HepG2 (cell line): ENCODE data around the gene KRTAP5-6. TPM values are rescaled to one million over a fixed set of nuclear protein-coding genes. Genes with fewer than 3 reads are reported as not detected.

ENCODE experiments used
- ATAC-seq: fragments of 200-7000 bp; cut with Tn5 transposase; 3 replicates; pipeline ENCODE4 v1.9.1; 2020; ENCODE audit warnings: mild to moderate bottlenecking, moderate library complexity
- BruUV-seq: library from RNA; stranded (reverse); fragments of 400-500 nt; replicated peaks from 2 replicates; lab custom pipeline; 2021; lab: Mats Ljungman, UMichigan
- CTCF ChIA-PET: fragments of 300-600 bp; formaldehyde crosslinking; extraction: SDS; loops from one replicate; lab custom pipeline; 2021; ENCODE audit warnings: low total read pairs, inconsistent platforms, low intra/inter-chr PET ratio; lab: Yijun Ruan, JAX
- POLR2A ChIA-PET: fragments of 350-600 bp; sonication (Branson Sonifier 250); formaldehyde crosslinking; loops from one replicate; lab custom pipeline; 2020; ENCODE audit warnings: antibody characterized with exemption, inconsistent platforms; lab: Yijun Ruan, JAX
- DNase-seq: peaks from one replicate; pipeline ENCODE4 v3.0.0-alpha.2; 2015; ENCODE audit warnings: low spot score
- FAIRE-seq: peaks from 3 replicates; lab custom pipeline; 2011; peaks lifted over from hg19 to GRCh38; lab: Jason Lieb, UNC
- H2AFZ ChIP-seq: one replicate; pipeline ENCODE4 v1.6.1; 2011; ENCODE audit warnings: low read length, inconsistent platforms
- H3K27ac ChIP-seq: fragments of 300-600 bp; 3 replicates; pipeline ENCODE4 v1.8.0; 2011; ENCODE audit warnings: mixed run types, mild to moderate bottlenecking, mixed read lengths, low read length, inconsistent platforms; ENCODE audit not compliant: insufficient read depth; ENCODE audit errors: extremely low read length
- H3K27me3 ChIP-seq, 2 experiments: fragments of 200-600 bp in 1 of 2; 2 replicates in 1 of 2; 3 replicates in 1 of 2; pipeline versions ENCODE4 v1.6.0 to v1.8.0; 2011; ENCODE audit warnings: low read length in 2 of 2, mild to moderate bottlenecking in 2 of 2, moderate library complexity in 2 of 2, inconsistent platforms in 1 of 2; ENCODE audit not compliant: insufficient read depth in 2 of 2, control insufficient read depth in 1 of 2
- H3K36me3 ChIP-seq, 2 experiments: fragments of 200-600 bp in 1 of 2; replicated peaks in 1 of 2; 2 replicates in 1 of 2; 3 replicates in 1 of 2; pipeline versions ENCODE4 v1.5.1 to v1.8.0; 2011; ENCODE audit warnings: low read length in 2 of 2, inconsistent platforms in 1 of 2; ENCODE audit not compliant: insufficient read depth in 2 of 2, control insufficient read depth in 1 of 2
- H3K4me1 ChIP-seq: 2 replicates; pipeline ENCODE4 v1.5.1; 2012; ENCODE audit warnings: low read length, inconsistent platforms; ENCODE audit not compliant: insufficient read depth
- H3K4me2 ChIP-seq: 2 replicates; pipeline ENCODE4 v1.6.0; 2011; ENCODE audit warnings: low read depth, low read length, inconsistent platforms
- H3K4me3 ChIP-seq, 3 experiments: fragments of 200-600 bp in 1 of 3; sonication (generic), shearing (Covaris generic) in 1 of 3; replicated peaks in 1 of 3; 2 replicates each; pipeline ENCODE4 v1.5.1; 2011 to 2016; ENCODE audit warnings: low read length in 3 of 3, inconsistent platforms in 2 of 3, low read depth in 2 of 3, mild to moderate bottlenecking in 2 of 3, control low read depth in 1 of 3, mixed read lengths in 1 of 3; ENCODE audit not compliant: insufficient read depth in 1 of 3
- H3K79me2 ChIP-seq: one replicate; pipeline ENCODE4 v1.6.1; 2011; ENCODE audit warnings: low read length, inconsistent platforms; ENCODE audit not compliant: insufficient read depth
- H3K9ac ChIP-seq: 2 replicates; pipeline ENCODE4 v1.6.0; 2011; ENCODE audit warnings: mild to moderate bottlenecking, low read depth, low read length, inconsistent platforms; ENCODE audit not compliant: insufficient read depth
- H3K9me3 ChIP-seq: 2 replicates; pipeline ENCODE4 v1.5.1; 2012; ENCODE audit warnings: mild to moderate bottlenecking, low read length
- H4K20me1 ChIP-seq: 2 replicates; pipeline ENCODE4 v1.6.0; 2011; ENCODE audit warnings: inconsistent platforms, mild to moderate bottlenecking, low read length, moderate library complexity; ENCODE audit not compliant: insufficient read depth
- ESRRA ChIP-seq: sonication (generic); formaldehyde crosslinking; IDR thresholded peaks from 2 replicates; pipeline ENCODE4 v1.5.1; 2020; ENCODE audit warnings: mild to moderate bottlenecking, low read depth, missing genetic modification reagents
- FOXP1 ChIP-seq, 2 experiments: fragments of 450-650 bp in 1 of 2; IDR thresholded peaks; 2 replicates each; pipeline ENCODE4 v1.6.1; 2017 to 2018; ENCODE audit warnings: antibody characterized with exemption in 1 of 2
- KDM1A ChIP-seq: IDR thresholded peaks from 2 replicates; pipeline ENCODE4 v1.6.1; 2016; ENCODE audit warnings: missing compliant biosample characterization
- MAFG ChIP-seq: sonication (generic); formaldehyde crosslinking; IDR thresholded peaks from 2 replicates; pipeline ENCODE4 v1.5.1; 2020; ENCODE audit warnings: mild to moderate bottlenecking, missing genetic modification reagents
- MNT ChIP-seq: fragments of 450-650 bp; IDR thresholded peaks from 2 replicates; pipeline ENCODE4 v1.6.1; 2016
- NBN ChIP-seq: fragments of 450-650 bp; conservative IDR thresholded peaks from 2 replicates; pipeline ENCODE4 v1.6.1; 2017
- RFXANK ChIP-seq: IDR thresholded peaks from 2 replicates; pipeline ENCODE4 v1.6.1; 2016
- SIX1 ChIP-seq: sonication (generic); formaldehyde crosslinking; IDR thresholded peaks from 2 replicates; pipeline ENCODE4 v1.4.0; 2020; ENCODE audit warnings: missing genetic modification reagents, borderline replicate concordance
- SP140L ChIP-seq: sonication (generic); formaldehyde crosslinking; IDR thresholded peaks from 2 replicates; pipeline ENCODE4 v1.4.0; 2020; ENCODE audit warnings: missing genetic modification reagents, borderline replicate concordance
- ZC3H13 ChIP-seq: sonication (generic); formaldehyde crosslinking; IDR thresholded peaks from 2 replicates; pipeline ENCODE4 v1.8.1; 2023; ENCODE audit warnings: mild to moderate bottlenecking, missing genetic modification reagents, moderate library complexity
- ZNF24 ChIP-seq: fragments of 450-650 bp; IDR thresholded peaks from 2 replicates; pipeline ENCODE4 v1.6.1; 2017; ENCODE audit warnings: antibody characterized with exemption, mild to moderate bottlenecking
- ZNF292 ChIP-seq: sonication (generic); formaldehyde crosslinking; IDR thresholded peaks from 2 replicates; pipeline ENCODE4 v1.8.1; 2022; ENCODE audit warnings: mild to moderate bottlenecking, low read depth, missing genetic modification reagents, borderline replicate concordance
- ZNF720 ChIP-seq: sonication (generic); formaldehyde crosslinking; IDR thresholded peaks from 2 replicates; pipeline ENCODE4 v1.4.0; 2020; ENCODE audit warnings: missing genetic modification reagents
- ZNF879 ChIP-seq: sonication (generic); formaldehyde crosslinking; IDR thresholded peaks from 2 replicates; pipeline ENCODE4 v1.8.1; 2023; ENCODE audit warnings: missing genetic modification reagents
- WGBS: methylation state at CpG from one replicate; pipeline ENCODE4 v1.1.6; 2017; ENCODE audit warnings: low lambda C conversion rate; 5-methylcytosine and 5-hydroxymethylcytosine counted together
- in situ Hi-C: cut with HindIII; loops from 2 replicates; pipeline ENCODE4 v1.10.0; 2017; ENCODE audit warnings: low pct_unique_long_range_greater_than_20kb; ENCODE audit not compliant: extremely low pct_ligation_motif_present
- intact Hi-C: fragments of 100-400 bp; cut with micrococcal nuclease; formaldehyde crosslinking; loops from one replicate; pipeline ENCODE4 v1.10.0; 2022; ENCODE audit not compliant: unreplicated experiment
- polyA plus RNA-seq, 8 experiments: library from polyadenylated mRNA; depleted of rRNA in 3 of 8; stranded (reverse) in 7 of 8; unstranded in 1 of 8; fragments of >200 nt; fragmentation: Illumina TruSeq in 4 of 8; extraction: Trizol in 4 of 8; gene quantifications; 2 replicates each; pipeline versions ENCODE4 v1.2.1 to v1.2.3, GENCODE V29; 2011 to 2016; ENCODE audit warnings: low read depth in 4 of 8, missing spikeins in 1 of 8, mixed read lengths in 1 of 8; ENCODE audit not compliant: insufficient read depth in 1 of 8
- total RNA-seq, 5 experiments: library from RNA; depleted of rRNA; stranded (reverse); fragments of >200 nt; fragmentation: Illumina TruSeq; extraction: Trizol; gene quantifications; 2 replicates each; pipeline ENCODE4 v1.2.3, GENCODE V29; 2016; ENCODE audit warnings: low read depth in 1 of 5
- TF ChIP-seq, protein P1 (sequence below): sonication (generic); formaldehyde crosslinking; IDR thresholded peaks from 2 replicates; pipeline ENCODE4 v1.4.0; 2020; ENCODE audit warnings: missing genetic modification reagents; ENCODE audit errors: not compliant biosample characterization

KRTAP5-6 gene
- total and polyA plus RNA-seq, 2 of the 13 experiments (the other 11 are each of a cell fraction or from before 2014, with no cell fraction given) = not detected

GRCh38 chr11:1705126-1706052, 8.4 kb downstream of the KRTAP5-6 start (continued):
- TF ChIP-seq, protein P1, sequence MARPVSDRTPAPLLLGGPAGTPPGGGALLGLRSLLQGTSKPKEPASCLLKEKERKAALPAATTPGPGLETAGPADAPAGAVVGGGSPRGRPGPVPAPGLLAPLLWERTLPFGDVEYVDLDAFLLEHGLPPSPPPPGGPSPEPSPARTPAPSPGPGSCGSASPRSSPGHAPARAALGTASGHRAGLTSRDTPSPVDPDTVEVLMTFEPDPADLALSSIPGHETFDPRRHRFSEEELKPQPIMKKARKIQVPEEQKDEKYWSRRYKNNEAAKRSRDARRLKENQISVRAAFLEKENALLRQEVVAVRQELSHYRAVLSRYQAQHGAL (CRISPR knock-in tag) = no peak
- no peak for TF ChIP-seq RFXANK (CRISPR knock-in tag)
- TF ChIP-seq ESRRA (CRISPR knock-in tag) = no peak
- no peak for TF ChIP-seq ZC3H13 (CRISPR knock-in tag)
- TF ChIP-seq KDM1A (CRISPR knock-in tag) = no peak
- no peak for TF ChIP-seq ZNF24

- DNase-seq (no peak), FAIRE-seq (no peak), ATAC-seq (peak; percentile 65)
- H4K20me1 ChIP-seq = no peaks in the 10 kb centered on the region
- H3K27me3 ChIP-seq = peaks cover 5 to 24% of the 10 kb centered on the region in 2 experiments; a peak in 4 of 5 replicates
- 37% methylated on average over 15 of the region's 17 CpGs for WGBS
- no peak overlapping the region for H3K9ac ChIP-seq
- intact Hi-C loops = loop anchor here (5.0 kb wide), 1 partner anchor 125 kb away; the partner anchor contains the start of gene SYT8
- no peak overlapping the region for H3K4me2 ChIP-seq
- in situ Hi-C loops = no loop called here
- no peak overlapping the region for H2AFZ ChIP-seq
- H3K79me2 ChIP-seq = no peaks in the 10 kb centered on the region
- no peaks in the 10 kb centered on the region for H3K9me3 ChIP-seq
- ChIA-PET CTCF (interaction anchor here (1.2 to 1.8 kb wide), 2 partner anchors 118 to 445 kb away, joined by 4 read pairs; no protein-coding TSS in a partner anchor), POLR2A (interaction anchor here (1.6 kb wide), 1 partner anchor 13 kb away, joined by 4 read pairs; no protein-coding TSS in a partner anchor)
- no peaks in the 10 kb centered on the region for H3K4me1 ChIP-seq
- no peak overlapping the region for H3K4me3 ChIP-seq
- no TSS peak for BruUV-seq
- no peak overlapping the region for H3K27ac ChIP-seq
- no peaks in the 10 kb centered on the region for H3K36me3 ChIP-seq
- TF ChIP-seq MAFG (CRISPR knock-in tag) (no peak), ZNF879 (CRISPR knock-in tag) (no peak), SIX1 (no peak), NBN (no peak), MNT (peak; percentile 17; the same call in 1 of the 2 replicates), FOXP1 (IDR thresholded peaks at IDR 0.05) (no peak), FOXP1 (CRISPR knock-in tag; IDR thresholded peaks at IDR 0.05) (no peak), SP140L (CRISPR knock-in tag) (no peak), ZNF720 (no peak), ZNF292 (CRISPR knock-in tag) (no peak)
These were observed 9.8 kb downstream of the KRTAP5-6 start for GRCh38 chr11:1706634-1707400.
